CD4-positive, alpha-beta memory T cell (primary cell): ENCODE results near the gene MDH1. TPM values are rescaled to one million over a fixed set of nuclear protein-coding genes. Genes with fewer than 3 reads are reported as not detected.
"Not testable (repeated sequence)": the region's sequence is repeated elsewhere in the genome, so short reads cannot be mapped to it uniquely, and the experiment has no call there.

ENCODE experiments used
- CTCF ChIA-PET: fragments of 350-600 bp; sonication (Branson Sonifier 250); formaldehyde crosslinking; loops from one replicate; lab custom pipeline; 2021; ENCODE audit warnings: inconsistent platforms; ENCODE audit not compliant: partially characterized antibody; lab: Charles Lee
- POLR2A ChIA-PET: fragments of 350-600 bp; sonication (Branson Sonifier 250); formaldehyde crosslinking; loops from one replicate; lab custom pipeline; 2021; ENCODE audit not compliant: partially characterized antibody; lab: Charles Lee
- DNase-seq, 5 donors: peaks; one replicate each; pipeline versions ENCODE4 v3.0.0 to v3.0.0-alpha.2; 2020 to 2022; ENCODE audit warnings: mixed read lengths in 1 of 5
- H3K27ac ChIP-seq: one replicate; pipeline ENCODE4 v1.7.0; 2013; ENCODE audit warnings: low read depth, low read length
- H3K27me3 ChIP-seq: 2 replicates; pipeline ENCODE4 v1.7.0; 2013; ENCODE audit warnings: mild to moderate bottlenecking, low read length, moderate library complexity; ENCODE audit not compliant: insufficient read depth
- H3K36me3 ChIP-seq: 2 replicates; pipeline ENCODE4 v1.7.0; 2013; ENCODE audit warnings: mild to moderate bottlenecking, low read length, moderate library complexity; ENCODE audit not compliant: insufficient read depth
- H3K4me1 ChIP-seq: 2 replicates; pipeline ENCODE4 v1.7.0; 2013; ENCODE audit warnings: mild to moderate bottlenecking, low read length, moderate library complexity; ENCODE audit not compliant: insufficient read depth
- H3K4me3 ChIP-seq, 2 donors: one replicate each; pipeline ENCODE4 v1.7.0; 2013; ENCODE audit warnings: low read length in 2 of 2, mild to moderate bottlenecking in 1 of 2
- H3K9me3 ChIP-seq, 2 donors: one replicate each; pipeline ENCODE4 v1.7.0; 2013; ENCODE audit warnings: low read length in 2 of 2, control low read depth in 1 of 2; ENCODE audit not compliant: control insufficient read depth in 1 of 2
- H3K27ac Mint-ChIP-seq, 7 donors: one replicate each; pipeline ENCODE4 v1.8.0; 2020 to 2021; ENCODE audit warnings: mixed read lengths in 7 of 7, mild to moderate bottlenecking in 6 of 7, inconsistent platforms in 3 of 7, moderate library complexity in 3 of 7
- H3K27me3 Mint-ChIP-seq, 2 donors: one replicate each; pipeline ENCODE4 v1.8.0; 2020 to 2021; ENCODE audit warnings: mixed read lengths in 2 of 2
- H3K36me3 Mint-ChIP-seq, 2 donors: one replicate each; pipeline ENCODE4 v1.8.0; 2020 to 2021; ENCODE audit warnings: mixed read lengths in 2 of 2, inconsistent platforms in 1 of 2, mild to moderate bottlenecking in 1 of 2
- H3K4me1 Mint-ChIP-seq, 4 donors: one replicate each; pipeline ENCODE4 v1.8.0; 2020 to 2021; ENCODE audit warnings: mixed read lengths in 4 of 4, mild to moderate bottlenecking in 1 of 4
- H3K4me3 Mint-ChIP-seq, 8 donors: one replicate each; pipeline ENCODE4 v1.8.0; 2020 to 2021; ENCODE audit warnings: mixed read lengths in 8 of 8, mild to moderate bottlenecking in 7 of 8, moderate library complexity in 6 of 8, inconsistent platforms in 3 of 8
- H3K9me3 Mint-ChIP-seq, 8 donors: one replicate each; pipeline ENCODE4 v1.8.0; 2020 to 2021; ENCODE audit warnings: mixed read lengths in 8 of 8, mild to moderate bottlenecking in 5 of 8, inconsistent platforms in 3 of 8, moderate library complexity in 1 of 8
- intact Hi-C: fragments of 100-400 bp; cut with micrococcal nuclease; formaldehyde crosslinking; loops from one replicate; pipeline ENCODE4 v1.15.1; 2023
- polyA plus RNA-seq, 2 donors: library from polyadenylated mRNA; unstranded; fragments of 300-500 nt; fragmentation: Illumina TruSeq; gene quantifications; one replicate each; pipeline ENCODE4 v1.2.3, GENCODE V29; 2021
- total RNA-seq, 2 experiments: library from RNA; stranded (reverse); gene quantifications; one replicate each; pipeline ENCODE4 v1.2.3, GENCODE V29; 2021

The MDH1 gene
- total and polyA plus RNA-seq, 4 experiments from 2014 or later: 93.8 to 380 (median 162) TPM

DNA sequence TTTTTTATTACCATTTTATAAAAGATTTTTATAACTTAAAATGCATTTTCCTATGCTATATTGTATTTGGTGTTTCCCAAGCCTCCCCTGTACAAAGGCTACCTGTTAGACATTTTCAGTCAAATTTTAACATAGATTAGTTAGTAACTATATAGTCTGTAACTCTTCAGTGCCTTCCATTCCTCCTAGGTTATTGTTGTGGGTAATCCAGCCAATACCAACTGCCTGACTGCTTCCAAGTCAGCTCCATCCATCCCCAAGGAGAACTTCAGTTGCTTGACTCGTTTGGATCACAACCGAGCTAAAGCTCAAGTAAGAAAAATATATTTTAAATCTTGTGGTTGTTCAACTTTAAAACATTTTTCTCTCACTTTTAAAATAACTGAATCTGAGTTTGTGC lies 10.2 kb downstream of the MDH1 start:
- no peak for DNase-seq
- Mint-ChIP-seq H3K36me3 (peaks cover 51 to 74% of the 10 kb centered on the region in 2 donors), H3K27ac (peak overlapping the region in 1 of 7 donors; percentile 35), H3K4me3 (no peak overlapping the region), H3K9me3 (no peaks in the 10 kb centered on the region), H3K27me3 (no peaks in the 10 kb centered on the region), H3K4me1 (peaks cover 3 to 10% (median 6%) of the 10 kb centered on the region in 4 donors)
- intact Hi-C loops: no loop called here
- Histone ChIP-seq H3K4me1 (no peaks in the 10 kb centered on the region), H3K4me3 (no peak overlapping the region), H3K27me3 (no peaks in the 10 kb centered on the region), H3K27ac (no peak overlapping the region), H3K9me3 (no peaks in the 10 kb centered on the region), H3K36me3 (peaks cover 33% of the 10 kb centered on the region)
- CTCF ChIA-PET: no interaction called here
- POLR2A ChIA-PET: no interaction called here

GRCh38 chr2:63600881-63601460 lies 12.2 kb downstream of the MDH1 start:
- no peak overlapping the region for H3K27ac Mint-ChIP-seq
- peaks cover 47% of the 10 kb centered on the region for H3K36me3 ChIP-seq

GRCh38 chr2:63604666-63605065 lies 15.9 kb downstream of the MDH1 start:
- POLR2A ChIA-PET: no interaction called here

More at GRCh38 chr2:63600881-63601460, 12.2 kb downstream of the MDH1 start:
- DNase-seq: no peak
- H3K4me3 Mint-ChIP-seq: no peak overlapping the region
- POLR2A ChIA-PET: interaction anchor here (1.8 kb wide), 1 partner anchor 12 kb away, joined by 7 read pairs; the partner anchor contains the start of genes MDH1 and WDPCP
- H3K27me3 Mint-ChIP-seq: no peaks in the 10 kb centered on the region
- CTCF ChIA-PET: interaction anchor here (1.1 to 1.2 kb wide), 2 partner anchors 13 kb away, joined by 3 read pairs; partner anchors contain the start of genes MDH1 and WDPCP
- H3K4me3 ChIP-seq: no peak overlapping the region
- H3K27ac ChIP-seq: no peak overlapping the region
- H3K36me3 Mint-ChIP-seq: peaks cover 61 to 77% of the 10 kb centered on the region in 2 donors
- intact Hi-C loops: no loop called here
- peaks cover 3 to 9% (median 5%) of the 10 kb centered on the region in 4 donors for H3K4me1 Mint-ChIP-seq
- H3K27me3 ChIP-seq: no peaks in the 10 kb centered on the region
- no peaks in the 10 kb centered on the region for H3K9me3 Mint-ChIP-seq
- no peaks in the 10 kb centered on the region for H3K9me3 ChIP-seq
- H3K4me1 ChIP-seq: no peaks in the 10 kb centered on the region

GRCh38 chr2:63608865-63609264 lies 20.1 kb downstream of the MDH1 start:
- POLR2A ChIA-PET: interaction anchor here (0.8 kb wide), 1 partner anchor 20 kb away, joined by 3 read pairs; the partner anchor contains the start of genes MDH1 and WDPCP
- H3K4me1 ChIP-seq, intact Hi-C loops, H3K27me3 ChIP-seq, H3K9me3 Mint-ChIP-seq, DNase-seq, H3K4me1 Mint-ChIP-seq, H3K9me3 ChIP-seq, H3K4me3 ChIP-seq, H3K4me3 Mint-ChIP-seq, CTCF ChIA-PET, H3K27ac Mint-ChIP-seq, H3K27ac ChIP-seq, H3K27me3 Mint-ChIP-seq: not testable (repeated sequence)
- H3K36me3 Mint-ChIP-seq: peaks cover 26 to 33% of the 10 kb centered on the region in 2 donors
- peaks cover 29% of the 10 kb centered on the region for H3K36me3 ChIP-seq

More at GRCh38 chr2:63604666-63605065, 15.9 kb downstream of the MDH1 start:
- Histone ChIP-seq H3K36me3 (peaks cover 45% of the 10 kb centered on the region), H3K4me1 (no peaks in the 10 kb centered on the region), H3K27ac (no peak overlapping the region), H3K4me3 (no peak overlapping the region), H3K9me3 (no peaks in the 10 kb centered on the region), H3K27me3 (no peaks in the 10 kb centered on the region)
- no peaks in the 10 kb centered on the region for H3K27me3 Mint-ChIP-seq
- DNase-seq: no peak
- no peaks in the 10 kb centered on the region for H3K9me3 Mint-ChIP-seq
- no peak overlapping the region for H3K4me3 Mint-ChIP-seq
- CTCF ChIA-PET: no interaction called here
- intact Hi-C loops: no loop called here
- H3K36me3 Mint-ChIP-seq: peaks cover 55 to 69% of the 10 kb centered on the region in 2 donors
- no peak overlapping the region for H3K27ac Mint-ChIP-seq
- H3K4me1 Mint-ChIP-seq: peaks cover 0 to 5% (median 0%) of the 10 kb centered on the region in 4 donors

DNA sequence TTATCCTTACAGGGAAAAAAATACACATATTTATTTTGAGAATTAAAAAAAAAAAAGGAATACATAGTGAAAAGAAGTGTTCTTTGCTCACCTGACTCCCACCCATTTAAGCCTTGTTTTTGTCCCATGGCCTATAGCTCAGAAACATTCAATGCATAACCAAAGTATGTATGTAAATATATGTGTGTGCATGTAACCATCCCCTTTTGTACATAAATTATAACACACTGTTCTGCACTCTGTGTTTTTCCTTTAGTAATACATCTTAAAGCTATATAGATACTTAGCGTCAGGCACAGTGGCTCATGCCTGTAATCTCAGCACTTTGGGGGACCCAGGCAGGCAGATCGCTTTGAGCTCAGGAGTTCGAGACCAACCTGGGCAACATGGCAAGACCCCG lies 21.8 kb downstream of the MDH1 start:
- no peak overlapping the region for H3K27ac ChIP-seq
- no peaks in the 10 kb centered on the region for H3K4me1 ChIP-seq
- CTCF ChIA-PET: no interaction called here
- DNase-seq: no peak
- no peaks in the 10 kb centered on the region for H3K4me1 Mint-ChIP-seq
- H3K27ac Mint-ChIP-seq: no peak overlapping the region
- POLR2A ChIA-PET: no interaction called here
- no peaks in the 10 kb centered on the region for H3K9me3 ChIP-seq
- peaks cover 1 to 2% of the 10 kb centered on the region in 2 donors for H3K27me3 Mint-ChIP-seq
- H3K36me3 ChIP-seq: peaks cover 16% of the 10 kb centered on the region
- peaks cover 14 to 20% of the 10 kb centered on the region in 2 donors for H3K36me3 Mint-ChIP-seq
- no peaks in the 10 kb centered on the region for H3K9me3 Mint-ChIP-seq
- no peak overlapping the region for H3K4me3 Mint-ChIP-seq
- no peak overlapping the region for H3K4me3 ChIP-seq
- intact Hi-C loops: no loop called here
- H3K27me3 ChIP-seq: no peaks in the 10 kb centered on the region

GRCh38 chr2:63613391-63613901 lies 24.7 kb downstream of the MDH1 start:
- Mint-ChIP-seq H3K36me3 (peaks cover 0 to 2% of the 10 kb centered on the region in 2 donors), H3K27ac (no peak overlapping the region), H3K27me3 (peaks cover 5% of the 10 kb centered on the region in 2 donors), H3K9me3 (no peaks in the 10 kb centered on the region), H3K4me3 (no peak overlapping the region), H3K4me1 (no peaks in the 10 kb centered on the region)
- DNase-seq: no peak
- no peaks in the 10 kb centered on the region for H3K9me3 ChIP-seq
- no peaks in the 10 kb centered on the region for H3K27me3 ChIP-seq
- ChIA-PET POLR2A (no interaction called here), CTCF (no interaction called here)
- intact Hi-C loops: no loop called here
- no peak overlapping the region for H3K27ac ChIP-seq
- no peaks in the 10 kb centered on the region for H3K36me3 ChIP-seq
- H3K4me3 ChIP-seq: no peak overlapping the region
- no peaks in the 10 kb centered on the region for H3K4me1 ChIP-seq

DNA sequence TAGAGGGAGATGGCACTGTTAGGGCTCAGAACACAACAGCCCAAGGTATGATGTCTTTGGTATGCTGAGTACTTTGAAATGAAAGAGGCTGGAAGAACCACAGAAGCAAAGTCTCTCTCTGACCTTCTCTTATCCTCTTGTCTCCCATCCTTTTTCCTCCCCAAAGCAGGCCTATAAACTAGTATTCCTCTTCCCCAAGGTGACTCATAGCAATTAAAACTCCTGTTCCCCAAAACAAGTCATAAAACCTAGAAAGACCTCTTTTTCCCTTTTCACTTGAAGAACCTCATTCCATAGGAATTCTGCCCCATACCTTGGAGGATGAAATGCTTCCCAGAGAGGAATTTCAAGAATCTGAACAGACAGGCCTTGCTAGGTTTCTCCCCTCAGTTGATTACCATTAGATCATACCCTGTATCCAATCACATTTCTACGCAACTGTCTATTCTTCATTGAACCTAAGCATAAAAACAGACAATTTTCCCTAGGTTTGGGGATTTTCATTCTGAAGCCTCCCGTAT lies 25.7 kb downstream of the MDH1 start:
- no peaks in the 10 kb centered on the region for H3K27me3 ChIP-seq
- Mint-ChIP-seq H3K36me3 (peaks cover 0 to 2% of the 10 kb centered on the region in 2 donors), H3K27me3 (peaks cover 7 to 9% of the 10 kb centered on the region in 2 donors), H3K4me1 (no peaks in the 10 kb centered on the region), H3K9me3 (peaks cover 0 to 2% (median 0%) of the 10 kb centered on the region in 8 donors), H3K27ac (no peak overlapping the region), H3K4me3 (no peak overlapping the region)
- intact Hi-C loops: no loop called here
- ChIA-PET POLR2A (no interaction called here), CTCF (no interaction called here)
- DNase-seq: no peak
- no peaks in the 10 kb centered on the region for H3K36me3 ChIP-seq
- no peak overlapping the region for H3K4me3 ChIP-seq
- no peaks in the 10 kb centered on the region for H3K4me1 ChIP-seq
- no peaks in the 10 kb centered on the region for H3K9me3 ChIP-seq
- no peak overlapping the region for H3K27ac ChIP-seq
